GM12892 (cell line): ENCODE measurements around the gene CHRM5. TPM values are rescaled to one million over a fixed set of nuclear protein-coding genes. Genes with fewer than 3 reads are reported as not detected.

Experiments used
- DNase-seq: peaks from one replicate; pipeline ENCODE4 v3.0.0; 2011; ENCODE audit not compliant: insufficient read length
- FAIRE-seq: peaks from 2 replicates; lab custom pipeline; 2011; peaks lifted over from hg19 to GRCh38; lab: Jason Lieb, UNC
- POLR2A ChIP-seq: IDR thresholded peaks from 2 replicates; pipeline ENCODE4 v1.6.1; 2011; ENCODE audit warnings: low read depth, low read length, control low read depth
- POLR2AphosphoS5 ChIP-seq: IDR thresholded peaks from 2 replicates; pipeline ENCODE4 v1.6.1; 2011; ENCODE audit warnings: low read depth, low read length, control low read depth
- TAF1 ChIP-seq: IDR thresholded peaks from 2 replicates; pipeline ENCODE4 v1.6.1; 2011; ENCODE audit warnings: low read depth, mild to moderate bottlenecking, control low read depth, low read length, borderline replicate concordance
- polyA plus RNA-seq: library from polyadenylated mRNA; unstranded; fragments of >200 nt; gene quantifications from one replicate; pipeline ENCODE4 v1.2.1, GENCODE V29; 2012; ENCODE audit warnings: missing spikeins, inconsistent platforms; ENCODE audit not compliant: missing spikeins

The CHRM5 gene
- polyA plus RNA-seq = 0.06 TPM

- DNase-seq (no peak), FAIRE-seq (no peak)
- TF ChIP-seq POLR2A (no peak), POLR2AphosphoS5 (no peak), TAF1 (no peak)
These were observed at the start of gene CHRM5 for GRCh38 chr15:33968224-33968623. Gene CHRM5 (plus strand): TSS chr15:33968497. CDS start chr15:34062718, 94,221 bp downstream.

- no peak for DNase-seq
- no peak for FAIRE-seq
- TF ChIP-seq POLR2AphosphoS5 (no peak), TAF1 (no peak), POLR2A (no peak)
These were observed 44.9 kb upstream of the CHRM5 start for GRCh38 chr15:33923446-33923845.

GRCh38 chr15:33926260-33926659, 42.0 kb upstream of the CHRM5 start:
- DNase-seq (no peak), FAIRE-seq (no peak)
- TF ChIP-seq POLR2AphosphoS5 = no peak
- TF ChIP-seq TAF1 = no peak
- no peak for TF ChIP-seq POLR2A

- DNase-seq = no peak
- FAIRE-seq = no peak
- TF ChIP-seq POLR2A (no peak), TAF1 (no peak), POLR2AphosphoS5 (no peak)
These were observed 35.6 kb upstream of the CHRM5 start for GRCh38 chr15:33932734-33933133.

GRCh38 chr15:33934396-33934795, 33.9 kb upstream of the CHRM5 start:
- TF ChIP-seq POLR2AphosphoS5 (no peak), POLR2A (no peak), TAF1 (no peak)
- FAIRE-seq = no peak
- DNase-seq = no peak

GRCh38 chr15:33934921-33935320, 33.4 kb upstream of the CHRM5 start:
- no peak for DNase-seq
- FAIRE-seq = no peak
- no peak for TF ChIP-seq POLR2A
- no peak for TF ChIP-seq TAF1
- TF ChIP-seq POLR2AphosphoS5 = no peak

- no peak for FAIRE-seq
- TF ChIP-seq POLR2AphosphoS5 (no peak), TAF1 (no peak), POLR2A (no peak)
- no peak for DNase-seq
These were observed 26.8 kb upstream of the CHRM5 start for GRCh38 chr15:33941279-33942063.

- FAIRE-seq = no peak
- DNase-seq = no peak
- TF ChIP-seq POLR2A = no peak
These were observed 22.1 kb upstream of the CHRM5 start for GRCh38 chr15:33946152-33946551.

- TF ChIP-seq TAF1 = no peak
- no peak for TF ChIP-seq POLR2A
- no peak for TF ChIP-seq POLR2AphosphoS5
- FAIRE-seq (no peak), DNase-seq (no peak)
These were observed 12.4 kb upstream of the CHRM5 start for GRCh38 chr15:33955945-33956344.

- no peak for DNase-seq
- TF ChIP-seq POLR2AphosphoS5 (no peak), TAF1 (no peak), POLR2A (no peak)
- no peak for FAIRE-seq
These were observed 11.9 kb upstream of the CHRM5 start for GRCh38 chr15:33956397-33956796.

- no peak for TF ChIP-seq POLR2A
- no peak for TF ChIP-seq TAF1
- FAIRE-seq (no peak), DNase-seq (no peak)
These were observed 8.3 kb upstream of the CHRM5 start for GRCh38 chr15:33959844-33960548.

- FAIRE-seq (no peak), DNase-seq (no peak)
- TF ChIP-seq POLR2AphosphoS5 (no peak), TAF1 (no peak), POLR2A (no peak)
These were observed 7.8 kb upstream of the CHRM5 start for GRCh38 chr15:33960549-33960935.
